Naive thymus-derived CD4-positive, alpha-beta T cell (primary cell): ENCODE data around the gene GRIA1. TPM values are rescaled to one million over a fixed set of nuclear protein-coding genes. Genes with fewer than 3 reads are reported as not detected.

Experiments used
- ATAC-seq: fragments of 150-1000 bp; cut with Tn5 transposase; 2 replicates; pipeline ENCODE4 v1.10.0; 2021; ENCODE audit warnings: mild to moderate bottlenecking, moderate library complexity
- CTCF ChIA-PET: fragments of 350-600 bp; sonication (Branson Sonifier 250); formaldehyde crosslinking; loops from one replicate; lab custom pipeline; 2021; ENCODE audit warnings: antibody characterized with exemption; lab: Charles Lee
- POLR2A ChIA-PET: fragments of 350-600 bp; sonication (Branson Sonifier 250); formaldehyde crosslinking; loops from one replicate; lab custom pipeline; 2021; ENCODE audit warnings: antibody characterized with exemption, inconsistent platforms; lab: Charles Lee
- DNase-seq, 9 donors: peaks; one replicate each; pipeline versions ENCODE4 v3.0.0 to v3.0.0-alpha.2; 2020 to 2022; ENCODE audit warnings: mixed read lengths in 1 of 9
- H3K27ac ChIP-seq: one replicate; pipeline ENCODE4 v1.7.0; 2013; ENCODE audit warnings: mild to moderate bottlenecking, low read depth, low read length, moderate library complexity
- H3K27me3 ChIP-seq, 2 donors: one replicate each; pipeline ENCODE4 v1.7.0; 2013; ENCODE audit warnings: low read length in 2 of 2, mild to moderate bottlenecking in 2 of 2, moderate library complexity in 2 of 2; ENCODE audit not compliant: control insufficient read depth in 2 of 2, insufficient read depth in 2 of 2
- H3K36me3 ChIP-seq, 3 experiments: 1 replicate in 2 of 3; 2 replicates in 1 of 3; pipeline ENCODE4 v1.7.0; 2013; ENCODE audit warnings: low read length in 3 of 3, mild to moderate bottlenecking in 3 of 3, moderate library complexity in 1 of 3; ENCODE audit not compliant: insufficient read depth in 3 of 3, control insufficient read depth in 2 of 3
- H3K4me1 ChIP-seq, 2 donors: one replicate each; pipeline ENCODE4 v1.7.0; 2013; ENCODE audit warnings: low read length in 2 of 2, mild to moderate bottlenecking in 2 of 2, moderate library complexity in 1 of 2; ENCODE audit not compliant: control insufficient read depth in 2 of 2, insufficient read depth in 2 of 2
- H3K4me3 ChIP-seq: 2 replicates; pipeline ENCODE4 v1.7.0; 2013; ENCODE audit warnings: mild to moderate bottlenecking, low read length
- H3K9me3 ChIP-seq, 3 experiments: 1 replicate in 2 of 3; 2 replicates in 1 of 3; pipeline ENCODE4 v1.7.0; 2013; ENCODE audit warnings: low read length in 3 of 3; ENCODE audit not compliant: control insufficient read depth in 2 of 3
- H3K27ac Mint-ChIP-seq, 9 donors: one replicate each; pipeline ENCODE4 v1.8.0; 2020 to 2022; ENCODE audit warnings: mixed read lengths in 9 of 9, mild to moderate bottlenecking in 8 of 9, moderate library complexity in 5 of 9, inconsistent platforms in 2 of 9
- H3K27me3 Mint-ChIP-seq, 5 donors: one replicate each; pipeline ENCODE4 v1.8.0; 2021 to 2022; ENCODE audit warnings: mixed read lengths in 5 of 5, mild to moderate bottlenecking in 1 of 5
- H3K36me3 Mint-ChIP-seq, 5 donors: one replicate each; pipeline ENCODE4 v1.8.0; 2020 to 2022; ENCODE audit warnings: mixed read lengths in 5 of 5, mild to moderate bottlenecking in 3 of 5, inconsistent platforms in 1 of 5
- H3K4me1 Mint-ChIP-seq, 7 donors: one replicate each; pipeline ENCODE4 v1.8.0; 2020 to 2022; ENCODE audit warnings: mixed read lengths in 7 of 7, mild to moderate bottlenecking in 3 of 7, inconsistent platforms in 1 of 7
- H3K4me3 Mint-ChIP-seq, 10 donors: one replicate each; pipeline ENCODE4 v1.8.0; 2020 to 2022; ENCODE audit warnings: mild to moderate bottlenecking in 10 of 10, mixed read lengths in 10 of 10, moderate library complexity in 6 of 10, inconsistent platforms in 2 of 10
- H3K9me3 Mint-ChIP-seq, 11 donors: one replicate each; pipeline ENCODE4 v1.8.0; 2020 to 2022; ENCODE audit warnings: mixed read lengths in 11 of 11, mild to moderate bottlenecking in 4 of 11, inconsistent platforms in 1 of 11, moderate library complexity in 1 of 11
- intact Hi-C, 2 donors: fragments of 100-400 bp; cut with micrococcal nuclease; formaldehyde crosslinking; loops; one replicate each; pipeline ENCODE4 v1.15.1; 2023
- polyA plus RNA-seq, 2 donors: library from polyadenylated mRNA; unstranded; fragments of 300-500 nt; fragmentation: Illumina TruSeq; gene quantifications; one replicate each; pipeline ENCODE4 v1.2.3, GENCODE V29; 2021
- total RNA-seq, 6 experiments: library from RNA in 5 of 6; stranded (reverse) in 5 of 6; gene quantifications; 1 replicate in 5 of 6; 2 replicates in 1 of 6; pipeline ENCODE4 v1.2.3 and lab custom pipeline; 2021 to 2026

GRIA1 gene
- total and polyA plus RNA-seq, 7 experiments from 2014 or later, result not detected

DNA sequence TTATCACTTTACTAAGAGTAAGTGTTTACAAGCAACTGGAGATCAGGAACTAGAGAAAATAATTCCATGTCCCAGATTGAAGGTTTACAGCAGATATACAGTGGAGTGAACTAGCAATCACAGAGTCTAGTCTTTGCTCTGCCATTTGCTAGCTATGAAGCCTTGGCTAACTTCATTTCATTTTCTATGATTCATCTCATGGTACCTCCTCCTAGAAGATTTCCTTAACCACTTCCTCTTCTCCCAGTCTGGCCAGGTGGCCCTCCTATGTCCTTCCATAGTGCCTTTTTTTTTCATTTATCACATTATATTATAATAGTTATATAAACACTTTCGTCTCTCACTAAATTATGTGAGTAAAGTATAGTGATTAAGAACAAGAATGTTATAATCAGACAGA is 52.1 kb downstream of the GRIA1 start:
- H3K4me3 Mint-ChIP-seq, result no peak overlapping the region
- ATAC-seq, result no peak
- Histone ChIP-seq H3K36me3 (no peaks in the 10 kb centered on the region), H3K4me3 (no peak overlapping the region), H3K27me3 (no peaks in the 10 kb centered on the region), H3K9me3 (no peaks in the 10 kb centered on the region), H3K4me1 (no peaks in the 10 kb centered on the region), H3K27ac (no peak overlapping the region)
- no peak overlapping the region for H3K27ac Mint-ChIP-seq
- CTCF ChIA-PET, result no interaction called here
- intact Hi-C loops, result no loop called here
- peaks cover 0 to 10% (median 3%) of the 10 kb centered on the region in 5 donors for H3K27me3 Mint-ChIP-seq
- POLR2A ChIA-PET, result no interaction called here
- no peak for DNase-seq
- peaks cover 0 to 12% (median 5%) of the 10 kb centered on the region in 11 donors for H3K9me3 Mint-ChIP-seq
- no peaks in the 10 kb centered on the region for H3K36me3 Mint-ChIP-seq
- no peaks in the 10 kb centered on the region for H3K4me1 Mint-ChIP-seq

DNA sequence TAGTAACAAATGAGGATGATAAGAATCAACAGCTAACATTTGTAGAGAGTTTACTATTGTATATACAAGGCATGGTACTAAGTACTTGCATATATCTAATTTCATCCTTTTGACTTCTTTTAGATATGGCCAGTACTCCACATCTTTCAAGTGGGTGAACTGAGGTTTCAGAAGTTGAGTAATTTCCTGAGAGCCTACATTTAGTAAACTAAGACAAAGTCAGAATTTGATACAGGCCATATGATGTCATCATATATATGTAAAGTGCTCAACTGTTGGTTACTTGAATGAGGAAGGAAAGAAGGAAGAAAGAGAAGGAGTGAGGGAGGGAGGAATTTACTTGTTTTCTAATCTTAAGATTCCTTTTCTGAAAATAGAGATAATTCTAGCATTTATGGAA is 52.8 kb downstream of the GRIA1 start:
- H3K4me1 Mint-ChIP-seq, result no peaks in the 10 kb centered on the region
- H3K4me3 Mint-ChIP-seq, result peak overlapping the region in 1 of 10 donors; percentile 16
- H3K27ac Mint-ChIP-seq, result no peak overlapping the region
- ATAC-seq (no peak), DNase-seq (no peak)
- intact Hi-C loops, result no loop called here
- ChIA-PET CTCF (no interaction called here), POLR2A (no interaction called here)
- Histone ChIP-seq H3K4me1 (no peaks in the 10 kb centered on the region), H3K9me3 (no peaks in the 10 kb centered on the region), H3K36me3 (no peaks in the 10 kb centered on the region), H3K27me3 (no peaks in the 10 kb centered on the region), H3K27ac (no peak overlapping the region), H3K4me3 (no peak overlapping the region)
- peaks cover 0 to 12% (median 5%) of the 10 kb centered on the region in 11 donors for H3K9me3 Mint-ChIP-seq
- no peaks in the 10 kb centered on the region for H3K36me3 Mint-ChIP-seq
- peaks cover 0 to 10% (median 3%) of the 10 kb centered on the region in 5 donors for H3K27me3 Mint-ChIP-seq

DNA sequence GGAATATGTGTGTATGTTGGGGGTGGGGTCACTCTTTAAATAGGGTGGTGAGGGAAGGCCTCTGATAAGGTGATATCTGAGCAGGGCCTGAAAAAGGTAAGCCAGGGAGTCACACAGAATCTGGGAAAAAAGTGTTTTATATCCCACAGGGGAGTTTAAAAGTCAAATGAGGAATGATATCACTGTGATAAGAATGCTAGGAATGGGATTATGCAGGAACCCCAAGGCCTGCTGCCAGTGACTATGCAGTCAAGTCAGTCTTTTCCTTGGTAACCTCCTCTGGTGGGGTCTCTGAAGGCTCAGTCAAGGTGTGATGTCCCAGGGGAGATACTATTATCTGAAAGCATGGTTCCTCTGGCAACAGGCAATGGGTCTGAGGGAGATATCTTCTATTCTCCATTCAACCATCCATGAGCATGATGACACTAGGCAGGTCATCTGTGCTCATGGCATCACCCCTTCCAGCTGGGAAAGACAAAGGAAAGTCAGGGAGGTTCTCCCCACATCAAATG is 53.5 kb downstream of the GRIA1 start:
- no peaks in the 10 kb centered on the region for H3K36me3 Mint-ChIP-seq
- no peak for DNase-seq
- intact Hi-C loops, result no loop called here
- no peak for ATAC-seq
- no peaks in the 10 kb centered on the region for H3K9me3 ChIP-seq
- H3K4me1 ChIP-seq, result no peaks in the 10 kb centered on the region
- no peaks in the 10 kb centered on the region for H3K36me3 ChIP-seq
- H3K4me3 ChIP-seq, result no peak overlapping the region
- H3K27me3 ChIP-seq, result no peaks in the 10 kb centered on the region
- no peak overlapping the region for H3K27ac Mint-ChIP-seq
- peaks cover 0 to 10% (median 3%) of the 10 kb centered on the region in 5 donors for H3K27me3 Mint-ChIP-seq
- no peak overlapping the region for H3K27ac ChIP-seq
- POLR2A ChIA-PET, result no interaction called here
- CTCF ChIA-PET, result no interaction called here
- no peaks in the 10 kb centered on the region for H3K4me1 Mint-ChIP-seq
- H3K9me3 Mint-ChIP-seq, result peaks cover 0 to 12% (median 5%) of the 10 kb centered on the region in 11 donors
- H3K4me3 Mint-ChIP-seq, result no peak overlapping the region

DNA sequence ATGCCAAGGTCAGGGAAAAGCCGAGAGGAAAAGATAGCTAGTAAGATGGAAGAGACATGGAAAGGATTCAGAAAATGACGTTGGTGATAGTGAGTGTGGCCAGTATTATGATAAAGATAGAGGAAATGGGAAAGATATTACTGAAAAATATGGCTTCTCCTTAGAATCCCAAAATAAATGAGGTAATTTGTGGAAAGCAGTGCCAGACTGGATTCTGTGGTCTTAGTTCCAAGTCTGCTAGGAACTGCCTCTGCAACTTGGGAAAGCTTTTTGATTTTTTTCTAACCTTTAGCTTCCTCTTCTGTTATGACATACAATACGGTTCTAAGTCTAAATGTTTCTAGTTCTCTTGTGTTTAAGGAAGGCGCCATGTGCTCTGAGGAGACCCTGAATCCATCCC is 54.2 kb downstream of the GRIA1 start:
- intact Hi-C loops, result no loop called here
- Mint-ChIP-seq H3K4me1 (no peaks in the 10 kb centered on the region), H3K27me3 (peaks cover 0 to 10% (median 3%) of the 10 kb centered on the region in 5 donors), H3K9me3 (peaks cover 0 to 12% (median 5%) of the 10 kb centered on the region in 11 donors), H3K27ac (no peak overlapping the region), H3K36me3 (no peaks in the 10 kb centered on the region), H3K4me3 (no peak overlapping the region)
- no peaks in the 10 kb centered on the region for H3K9me3 ChIP-seq
- H3K4me3 ChIP-seq, result no peak overlapping the region
- ChIA-PET POLR2A (no interaction called here), CTCF (no interaction called here)
- H3K4me1 ChIP-seq, result no peaks in the 10 kb centered on the region
- DNase-seq, result no peak
- ATAC-seq, result no peak
- no peaks in the 10 kb centered on the region for H3K36me3 ChIP-seq
- H3K27ac ChIP-seq, result no peak overlapping the region
- H3K27me3 ChIP-seq, result no peaks in the 10 kb centered on the region

DNA sequence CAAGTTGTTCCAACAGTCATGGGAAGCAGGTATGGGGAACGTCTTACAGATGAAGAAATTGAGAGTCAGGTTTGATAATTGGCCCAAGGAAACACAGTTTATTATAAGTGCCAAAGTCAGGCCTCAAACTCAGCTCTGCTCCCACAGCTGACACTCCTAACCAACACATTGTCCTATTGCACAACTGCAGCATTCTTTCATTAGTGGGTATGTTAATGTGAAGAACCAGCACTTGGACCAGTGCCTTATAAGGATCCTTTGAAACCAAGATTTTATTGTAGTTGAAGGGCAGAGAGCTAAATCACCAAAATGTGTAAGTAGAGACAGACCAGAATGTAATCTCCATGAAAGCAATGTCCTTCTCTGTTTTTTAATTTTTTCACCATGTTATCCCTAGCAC is 56.1 kb downstream of the GRIA1 start:
- no peaks in the 10 kb centered on the region for H3K27me3 ChIP-seq
- Mint-ChIP-seq H3K36me3 (no peaks in the 10 kb centered on the region), H3K27me3 (peaks cover 0 to 5% (median 0%) of the 10 kb centered on the region in 5 donors), H3K9me3 (peaks cover 0 to 12% (median 5%) of the 10 kb centered on the region in 11 donors), H3K27ac (no peak overlapping the region), H3K4me3 (no peak overlapping the region), H3K4me1 (no peaks in the 10 kb centered on the region)
- no peaks in the 10 kb centered on the region for H3K4me1 ChIP-seq
- intact Hi-C loops, result no loop called here
- ATAC-seq (no peak), DNase-seq (no peak)
- no peaks in the 10 kb centered on the region for H3K9me3 ChIP-seq
- H3K27ac ChIP-seq, result no peak overlapping the region
- H3K4me3 ChIP-seq, result no peak overlapping the region
- no peaks in the 10 kb centered on the region for H3K36me3 ChIP-seq
- CTCF ChIA-PET, result no interaction called here
- POLR2A ChIA-PET, result no interaction called here

GRCh38 chr5:153551537-153552079 is 61.1 kb downstream of the GRIA1 start:
- ChIA-PET POLR2A (no interaction called here), CTCF (no interaction called here)
- Histone ChIP-seq H3K27me3 (no peaks in the 10 kb centered on the region), H3K9me3 (no peaks in the 10 kb centered on the region), H3K27ac (no peak overlapping the region), H3K36me3 (no peaks in the 10 kb centered on the region), H3K4me3 (no peak overlapping the region), H3K4me1 (peaks cover 0 to 4% of the 10 kb centered on the region in 2 donors)
- no peak for ATAC-seq
- intact Hi-C loops, result no loop called here
- Mint-ChIP-seq H3K9me3 (peaks cover 0 to 2% (median 0%) of the 10 kb centered on the region in 11 donors), H3K27ac (no peak overlapping the region), H3K4me3 (no peak overlapping the region), H3K36me3 (no peaks in the 10 kb centered on the region), H3K27me3 (no peaks in the 10 kb centered on the region), H3K4me1 (peaks cover 4 to 13% (median 9%) of the 10 kb centered on the region in 7 donors)
- no peak for DNase-seq

- ATAC-seq (no peak), DNase-seq (no peak)
- Histone ChIP-seq H3K9me3 (no peaks in the 10 kb centered on the region), H3K4me1 (peaks cover 0 to 4% of the 10 kb centered on the region in 2 donors), H3K36me3 (no peaks in the 10 kb centered on the region), H3K27ac (no peak overlapping the region), H3K27me3 (no peaks in the 10 kb centered on the region), H3K4me3 (no peak overlapping the region)
- H3K36me3 Mint-ChIP-seq, result no peaks in the 10 kb centered on the region
- H3K9me3 Mint-ChIP-seq, result peaks cover 0 to 2% (median 0%) of the 10 kb centered on the region in 11 donors
- H3K4me1 Mint-ChIP-seq, result peaks cover 4 to 14% (median 9%) of the 10 kb centered on the region in 7 donors
- H3K27me3 Mint-ChIP-seq, result no peaks in the 10 kb centered on the region
- ChIA-PET POLR2A (no interaction called here), CTCF (no interaction called here)
- intact Hi-C loops, result no loop called here
- no peak overlapping the region for H3K4me3 Mint-ChIP-seq
- H3K27ac Mint-ChIP-seq, result no peak overlapping the region
Observed at GRCh38 chr5:153552886-153553285, 62.4 kb downstream of the GRIA1 start.
